HepG2 (cell line): ENCODE data around the gene SIK3.

ENCODE experiments used
- NFYB ChIP-seq: sonication (generic); formaldehyde crosslinking; IDR thresholded peaks from 2 replicates; pipeline ENCODE4 v1.4.0; 2020; ENCODE audit warnings: missing genetic modification reagents
- ZMAT3 ChIP-seq: sonication (generic); formaldehyde crosslinking; conservative IDR thresholded peaks from 2 replicates; pipeline ENCODE4 v1.7.0; 2021; ENCODE audit warnings: missing genetic modification reagents
- ZNF780A ChIP-seq: sonication (generic); formaldehyde crosslinking; IDR thresholded peaks from 2 replicates; pipeline ENCODE4 v1.8.0; 2022; ENCODE audit warnings: mild to moderate bottlenecking, missing genetic modification reagents, moderate library complexity
- TF ChIP-seq, protein P1 (sequence below): sonication (generic); formaldehyde crosslinking; IDR thresholded peaks from 2 replicates; pipeline ENCODE4 v1.5.0; 2020; ENCODE audit warnings: mild to moderate bottlenecking, missing genetic modification reagents, moderate library complexity

GRCh38 chr11:116901964-116902688, 196.1 kb downstream of the SIK3 start:
- TF ChIP-seq ZNF780A (no peak), NFYB (CRISPR knock-in tag) (no peak), ZMAT3 (CRISPR knock-in tag) (no peak)
- TF ChIP-seq, protein P1, sequence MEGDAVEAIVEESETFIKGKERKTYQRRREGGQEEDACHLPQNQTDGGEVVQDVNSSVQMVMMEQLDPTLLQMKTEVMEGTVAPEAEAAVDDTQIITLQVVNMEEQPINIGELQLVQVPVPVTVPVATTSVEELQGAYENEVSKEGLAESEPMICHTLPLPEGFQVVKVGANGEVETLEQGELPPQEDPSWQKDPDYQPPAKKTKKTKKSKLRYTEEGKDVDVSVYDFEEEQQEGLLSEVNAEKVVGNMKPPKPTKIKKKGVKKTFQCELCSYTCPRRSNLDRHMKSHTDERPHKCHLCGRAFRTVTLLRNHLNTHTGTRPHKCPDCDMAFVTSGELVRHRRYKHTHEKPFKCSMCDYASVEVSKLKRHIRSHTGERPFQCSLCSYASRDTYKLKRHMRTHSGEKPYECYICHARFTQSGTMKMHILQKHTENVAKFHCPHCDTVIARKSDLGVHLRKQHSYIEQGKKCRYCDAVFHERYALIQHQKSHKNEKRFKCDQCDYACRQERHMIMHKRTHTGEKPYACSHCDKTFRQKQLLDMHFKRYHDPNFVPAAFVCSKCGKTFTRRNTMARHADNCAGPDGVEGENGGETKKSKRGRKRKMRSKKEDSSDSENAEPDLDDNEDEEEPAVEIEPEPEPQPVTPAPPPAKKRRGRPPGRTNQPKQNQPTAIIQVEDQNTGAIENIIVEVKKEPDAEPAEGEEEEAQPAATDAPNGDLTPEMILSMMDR (CRISPR knock-in tag): no peak
